Activated naive CD8-positive, alpha-beta T cell treated with anti-CD3 and anti-CD28 coated beads for 36 hours (primary cell): ENCODE data around the gene SLC38A3. TPM values are rescaled to one million over a fixed set of nuclear protein-coding genes. Genes with fewer than 3 reads are reported as not detected.
"Not testable (repeated sequence)": the region's sequence is repeated elsewhere in the genome, so short reads cannot be mapped to it uniquely, and the experiment has no call there.

Experiments
- DNase-seq: peaks from one replicate; pipeline ENCODE4 v3.0.0; 2021
- H3K27ac Mint-ChIP-seq: one replicate; pipeline ENCODE4 v1.8.0; 2022; ENCODE audit warnings: mild to moderate bottlenecking, moderate library complexity, mixed read lengths
- H3K27me3 Mint-ChIP-seq: one replicate; pipeline ENCODE4 v1.8.0; 2022; ENCODE audit warnings: mild to moderate bottlenecking, mixed read lengths
- H3K36me3 Mint-ChIP-seq: one replicate; pipeline ENCODE4 v1.8.0; 2021; ENCODE audit warnings: mild to moderate bottlenecking, mixed read lengths
- H3K4me1 Mint-ChIP-seq: one replicate; pipeline ENCODE4 v1.8.0; 2021; ENCODE audit warnings: mixed read lengths
- H3K4me3 Mint-ChIP-seq: one replicate; pipeline ENCODE4 v1.8.0; 2022; ENCODE audit warnings: mild to moderate bottlenecking, moderate library complexity, mixed read lengths
- H3K9me3 Mint-ChIP-seq: one replicate; pipeline ENCODE4 v1.8.0; 2022; ENCODE audit warnings: mixed read lengths
- total RNA-seq, 2 experiments: library from RNA; stranded (reverse); gene quantifications; one replicate each; pipeline ENCODE4 v1.2.3, GENCODE V29; 2021

SLC38A3 gene
- total RNA-seq, 2 experiments from 2014 or later, result 0.18 TPM; not detected in 1

GRCh38 chr3:50221411-50222168 is 16.5 kb downstream of the SLC38A3 start:
- Mint-ChIP-seq H3K27me3 (peaks cover 15% of the 10 kb centered on the region), H3K36me3 (no peaks in the 10 kb centered on the region), H3K4me3 (no peak overlapping the region), H3K27ac (no peak overlapping the region), H3K9me3 (no peaks in the 10 kb centered on the region), H3K4me1 (peaks cover 5% of the 10 kb centered on the region)
- no peak for DNase-seq

GRCh38 chr3:50222169-50222528 is 17.1 kb downstream of the SLC38A3 start:
- Mint-ChIP-seq H3K36me3 (no peaks in the 10 kb centered on the region), H3K4me1 (peaks cover 9% of the 10 kb centered on the region), H3K4me3 (no peak overlapping the region), H3K27me3 (peaks cover 15% of the 10 kb centered on the region), H3K9me3 (no peaks in the 10 kb centered on the region), H3K27ac (no peak overlapping the region)
- DNase-seq, result no peak

GRCh38 chr3:50224639-50225038 is 19.6 kb downstream of the SLC38A3 start:
- Mint-ChIP-seq H3K9me3 (no peaks in the 10 kb centered on the region), H3K27ac (no peak overlapping the region)

GRCh38 chr3:50226888-50227389 is 21.9 kb downstream of the SLC38A3 start:
- Mint-ChIP-seq H3K27ac (peak overlapping the region; percentile 90), H3K36me3 (no peaks in the 10 kb centered on the region)

More at GRCh38 chr3:50224639-50225038, 19.6 kb downstream of the SLC38A3 start:
- DNase-seq, result no peak
- H3K36me3 Mint-ChIP-seq, result no peaks in the 10 kb centered on the region
- peaks cover 14% of the 10 kb centered on the region for H3K4me1 Mint-ChIP-seq
- H3K27me3 Mint-ChIP-seq, result peaks cover 9% of the 10 kb centered on the region
- H3K4me3 Mint-ChIP-seq, result no peak overlapping the region

DNA sequence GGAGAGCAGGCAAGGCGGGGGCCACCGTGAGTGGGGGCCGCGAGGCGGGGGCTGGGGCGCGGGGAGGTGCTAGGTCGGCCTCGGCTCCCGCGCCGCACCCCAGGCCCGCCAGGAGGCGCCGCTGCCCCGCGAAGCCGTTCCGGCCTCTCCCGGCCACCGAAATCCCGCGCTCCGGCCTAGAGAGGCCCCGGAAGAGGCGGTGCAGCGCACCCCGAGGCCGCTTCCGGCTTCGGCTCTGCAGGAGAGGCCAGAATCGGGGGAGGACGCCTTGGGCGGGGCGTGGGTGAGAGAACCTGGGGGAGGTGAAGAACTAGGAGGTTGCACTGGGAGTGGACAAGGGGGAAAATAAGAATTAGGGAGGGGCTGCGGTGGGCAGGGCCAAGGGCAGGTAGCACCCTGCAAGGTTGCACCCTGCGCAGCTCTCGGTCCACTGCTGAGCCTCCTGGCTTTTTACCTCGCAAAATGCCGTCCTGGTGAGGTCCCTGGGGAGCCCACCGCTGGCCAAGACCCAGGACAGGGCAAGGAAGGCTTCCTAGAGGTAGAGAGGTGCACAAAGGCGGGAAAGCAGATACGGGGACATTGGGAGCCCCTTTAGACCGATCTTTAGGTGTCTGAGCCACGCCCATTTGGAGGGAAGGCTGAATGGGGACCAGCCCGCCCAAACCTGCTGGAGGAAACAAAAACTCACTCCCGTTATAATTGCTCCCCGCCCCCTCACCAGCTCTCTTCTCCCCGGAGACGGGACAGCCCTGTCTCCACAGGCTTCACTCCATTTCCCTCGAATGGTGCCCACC is 22.5 kb downstream of the SLC38A3 start:
- H3K27me3 Mint-ChIP-seq, result peaks cover 9% of the 10 kb centered on the region
- H3K36me3 Mint-ChIP-seq, result no peaks in the 10 kb centered on the region
- H3K27ac Mint-ChIP-seq, result peak overlapping the region; percentile 87
- H3K9me3 Mint-ChIP-seq, result no peaks in the 10 kb centered on the region
- peak; percentile 95 for DNase-seq
- H3K4me1 Mint-ChIP-seq, result peaks cover 14% of the 10 kb centered on the region
- peak overlapping the region; percentile 95 for H3K4me3 Mint-ChIP-seq

More at GRCh38 chr3:50226888-50227389, 21.9 kb downstream of the SLC38A3 start:
- peak; percentile 53 for DNase-seq
- H3K4me1 Mint-ChIP-seq, result peaks cover 14% of the 10 kb centered on the region
- peak overlapping the region; percentile 95 for H3K4me3 Mint-ChIP-seq
- H3K9me3 Mint-ChIP-seq, result no peaks in the 10 kb centered on the region
- H3K27me3 Mint-ChIP-seq, result peaks cover 9% of the 10 kb centered on the region

DNA sequence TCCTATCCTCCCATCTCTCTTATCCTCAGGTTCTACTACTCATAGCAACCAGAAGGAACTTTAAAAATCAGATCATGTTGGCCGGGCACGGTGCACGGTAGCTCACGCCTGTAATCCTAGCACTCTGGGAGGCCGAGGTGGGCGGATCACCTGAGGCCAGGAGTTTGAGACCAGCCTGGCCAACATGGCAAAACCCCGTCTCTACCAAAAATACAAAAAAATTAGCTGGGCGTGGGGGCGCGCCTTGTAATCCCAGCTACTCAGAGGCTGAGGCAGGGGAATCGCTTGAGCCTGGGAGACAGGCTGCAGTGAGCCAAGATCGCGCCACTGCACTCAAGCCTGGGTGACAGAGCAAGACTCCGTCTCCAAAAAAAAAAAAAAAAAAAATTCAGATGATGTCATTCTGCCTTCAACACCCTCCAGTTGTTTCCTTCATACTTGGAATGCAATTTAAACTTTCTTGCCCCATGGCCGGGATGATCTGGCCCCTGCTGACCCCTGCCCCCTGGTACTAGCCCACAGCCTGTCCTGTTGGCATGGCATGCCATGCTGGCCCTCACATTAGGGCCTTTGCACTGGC is 23.2 kb downstream of the SLC38A3 start:
- Mint-ChIP-seq H3K4me3 (peak overlapping the region; percentile 90), H3K4me1 (peaks cover 14% of the 10 kb centered on the region), H3K27ac (peak overlapping the region; percentile 87)
- not testable (repeated sequence) for DNase-seq, H3K27me3 Mint-ChIP-seq, H3K36me3 Mint-ChIP-seq, H3K9me3 Mint-ChIP-seq

GRCh38 chr3:50229490-50229889 is 24.4 kb downstream of the SLC38A3 start:
- no peak for DNase-seq
- no peak overlapping the region for H3K27ac Mint-ChIP-seq
- peaks cover 9% of the 10 kb centered on the region for H3K27me3 Mint-ChIP-seq
- no peaks in the 10 kb centered on the region for H3K9me3 Mint-ChIP-seq
- peaks cover 14% of the 10 kb centered on the region for H3K4me1 Mint-ChIP-seq
- no peak overlapping the region for H3K4me3 Mint-ChIP-seq
- no peaks in the 10 kb centered on the region for H3K36me3 Mint-ChIP-seq

DNA sequence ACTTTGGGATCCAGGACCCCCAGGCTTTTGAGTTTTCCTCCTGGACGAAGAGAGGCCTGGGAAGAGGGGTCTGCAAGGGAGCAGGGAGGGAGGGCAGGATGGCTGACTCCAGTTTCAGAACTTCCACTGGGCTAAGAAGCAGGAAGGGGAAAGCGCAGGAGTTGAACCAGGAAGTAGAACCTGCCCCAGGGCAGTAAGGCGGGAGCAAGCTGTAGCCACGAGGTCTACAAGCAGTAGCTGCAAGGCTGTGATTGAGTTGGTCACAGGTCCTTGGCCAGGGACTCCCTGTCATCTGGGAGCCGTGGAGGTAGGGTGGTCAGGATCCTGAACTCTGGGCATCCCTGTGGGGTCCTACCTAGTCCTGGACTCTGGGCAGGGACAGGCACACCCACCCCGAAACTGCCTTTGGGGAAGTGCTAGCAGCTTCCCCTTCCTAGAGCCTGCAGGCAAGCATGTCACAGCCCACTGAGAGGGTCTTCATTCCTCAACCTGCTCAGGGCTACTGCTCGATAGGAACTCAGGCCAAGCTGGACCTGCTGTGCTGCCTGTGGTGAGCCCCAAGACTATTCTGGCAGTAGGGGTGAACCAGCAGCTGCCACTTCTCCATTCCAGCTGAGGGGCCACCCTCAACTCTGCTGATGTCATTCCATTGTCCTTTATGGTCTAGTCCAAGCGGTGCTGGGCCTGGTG is 25.2 kb downstream of the SLC38A3 start:
- no peak overlapping the region for H3K27ac Mint-ChIP-seq
- DNase-seq, result no peak
- H3K36me3 Mint-ChIP-seq, result no peaks in the 10 kb centered on the region
- no peak overlapping the region for H3K4me3 Mint-ChIP-seq
- peaks cover 1% of the 10 kb centered on the region for H3K27me3 Mint-ChIP-seq
- peaks cover 16% of the 10 kb centered on the region for H3K4me1 Mint-ChIP-seq
- H3K9me3 Mint-ChIP-seq, result no peaks in the 10 kb centered on the region

DNA sequence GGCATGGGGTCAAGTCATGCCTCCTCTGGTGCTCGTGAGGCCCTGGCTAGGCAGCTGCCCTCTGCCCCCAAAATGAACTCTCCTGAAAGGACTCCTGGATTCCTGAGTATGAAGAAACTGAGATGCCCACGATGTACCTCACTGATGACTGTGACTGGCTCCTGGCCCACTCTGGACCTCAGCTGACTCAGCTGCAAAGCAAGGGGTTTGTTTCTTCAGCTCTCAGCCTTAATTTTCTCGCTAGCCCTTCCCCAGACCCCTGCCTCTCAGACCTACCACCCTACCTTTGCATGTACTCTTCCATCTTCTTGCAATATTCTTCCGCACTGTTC is 25.7 kb downstream of the SLC38A3 start:
- Mint-ChIP-seq H3K36me3 (no peaks in the 10 kb centered on the region), H3K4me3 (no peak overlapping the region), H3K27ac (no peak overlapping the region), H3K4me1 (peaks cover 19% of the 10 kb centered on the region), H3K27me3 (no peaks in the 10 kb centered on the region), H3K9me3 (no peaks in the 10 kb centered on the region)
- DNase-seq, result no peak

- no peak for DNase-seq
- Mint-ChIP-seq H3K27me3 (no peaks in the 10 kb centered on the region), H3K27ac (no peak overlapping the region), H3K4me1 (peaks cover 15% of the 10 kb centered on the region), H3K36me3 (peaks cover 2% of the 10 kb centered on the region), H3K4me3 (no peak overlapping the region), H3K9me3 (no peaks in the 10 kb centered on the region)
Measured at GRCh38 chr3:50231581-50231980, 26.5 kb downstream of the SLC38A3 start.

- DNase-seq, result no peak
- Mint-ChIP-seq H3K4me1 (peaks cover 13% of the 10 kb centered on the region), H3K4me3 (no peak overlapping the region), H3K9me3 (no peaks in the 10 kb centered on the region), H3K36me3 (peaks cover 8% of the 10 kb centered on the region), H3K27me3 (no peaks in the 10 kb centered on the region), H3K27ac (no peak overlapping the region)
Measured at GRCh38 chr3:50232303-50232702, 27.2 kb downstream of the SLC38A3 start.

GRCh38 chr3:50233176-50233575 is 28.1 kb downstream of the SLC38A3 start:
- no peak for DNase-seq
- Mint-ChIP-seq H3K9me3 (no peaks in the 10 kb centered on the region), H3K4me3 (no peak overlapping the region), H3K27ac (no peak overlapping the region), H3K27me3 (no peaks in the 10 kb centered on the region), H3K4me1 (peaks cover 10% of the 10 kb centered on the region), H3K36me3 (peaks cover 15% of the 10 kb centered on the region)

- Mint-ChIP-seq H3K36me3 (peaks cover 21% of the 10 kb centered on the region), H3K27ac (peak within 1 kb of the TSS; percentile 92), H3K9me3 (no peaks in the 10 kb centered on the region), H3K4me3 (peak within 1 kb of the TSS; percentile 96), H3K4me1 (peaks cover 29% of the 10 kb centered on the region), H3K27me3 (no peaks in the 10 kb centered on the region)
- peak; percentile 100 for DNase-seq
Measured at GRCh38 chr3:50235716-50236483, 30.8 kb downstream of the SLC38A3 start, which contains the start of gene GNAI2. Gene GNAI2 (plus strand): TSS chr3:50236204. CDS start chr3:50236336, 132 bp downstream.

DNA sequence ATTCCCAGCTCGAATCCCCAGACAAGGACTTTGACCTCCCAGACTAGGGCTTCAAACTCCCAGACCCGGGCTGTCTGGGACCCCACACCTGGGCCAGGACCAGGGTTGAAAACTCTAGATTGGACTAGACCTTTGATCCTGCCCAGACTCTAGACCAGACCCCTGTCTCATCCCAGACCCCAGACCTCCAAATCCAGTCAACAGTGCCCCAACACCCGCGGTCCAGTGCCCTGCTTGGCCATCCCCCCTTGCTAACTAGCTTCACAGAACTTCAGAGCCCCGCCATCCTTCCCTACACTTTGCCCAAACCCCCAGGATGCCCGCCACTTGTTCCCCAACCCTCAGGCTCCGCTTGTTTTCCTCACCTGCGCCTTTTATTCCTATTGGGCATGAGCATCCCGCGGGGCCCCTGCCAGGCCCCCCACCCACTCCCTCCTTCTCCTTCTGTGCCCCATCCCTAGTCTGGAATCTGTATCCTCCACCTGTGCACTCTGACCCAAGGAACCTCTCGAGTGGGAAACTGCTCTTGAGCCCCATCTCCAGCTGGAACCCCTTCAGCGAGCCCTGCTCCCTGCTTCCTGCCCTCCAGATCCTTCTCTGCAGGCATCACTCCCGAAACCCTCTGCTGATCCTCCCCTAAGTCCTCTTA is 31.5 kb downstream of the SLC38A3 start:
- Mint-ChIP-seq H3K27me3 (no peaks in the 10 kb centered on the region), H3K4me1 (peaks cover 35% of the 10 kb centered on the region), H3K27ac (peak overlapping the region; percentile 92), H3K36me3 (peaks cover 21% of the 10 kb centered on the region), H3K4me3 (peak overlapping the region; percentile 96), H3K9me3 (no peaks in the 10 kb centered on the region)
- DNase-seq, result no peak
